Measurements from ENCODE around the gene TACSTD2. TPM values are rescaled to one million over a fixed set of nuclear protein-coding genes. Genes with fewer than 3 reads are reported as not detected.
"Not testable (repeated sequence)": the region's sequence is repeated elsewhere in the genome, so short reads cannot be mapped to it uniquely, and the experiment has no call there.

TACSTD2 gene
- 0.10 TPM for total RNA-seq (ENCODE audit: unreplicated experiment)
- long read RNA-seq, partial matches to known transcripts, result 0 of 2 reads
- long read RNA-seq, other reads (novel, unspliced or antisense), result 0 of 2 reads

GRCh38 chr1:58576727-58577653, at the start of gene TACSTD2:
TSS of gene TACSTD2 (minus strand) at chr1:58577252. CDS start at chr1:58577156, 96 bp downstream.
- H3K27me3 Mint-ChIP-seq (ENCODE audit: unreplicated experiment), result peaks cover 16% of the 10 kb centered on the region
- H3K4me3 Mint-ChIP-seq (ENCODE audit: unreplicated experiment), result peak within 1 kb of the TSS; percentile 27
- TF ChIP-seq CTCF (IDR thresholded peaks at IDR 0.05; ENCODE audit: unreplicated experiment), result no peak
- DNase-seq (ENCODE audit: low spot score), result peak; percentile 33
- no peaks in the 10 kb centered on the region for H3K36me3 Mint-ChIP-seq (ENCODE audit: low read depth, unreplicated experiment)
- H3K9me3 Mint-ChIP-seq (ENCODE audit: unreplicated experiment), result no peaks in the 10 kb centered on the region
- H3K4me1 Mint-ChIP-seq (ENCODE audit: unreplicated experiment), result peaks cover 8% of the 10 kb centered on the region
- no peak within 1 kb of the TSS for H3K27ac Mint-ChIP-seq (ENCODE audit: unreplicated experiment)

GRCh38 chr1:58626293-58626692, 49.2 kb upstream of the TACSTD2 start:
- Mint-ChIP-seq H3K9me3 (ENCODE audit: unreplicated experiment) (peaks cover 6% of the 10 kb centered on the region), H3K27ac (ENCODE audit: unreplicated experiment) (no peak overlapping the region)

GRCh38 chr1:58623259-58623658, 46.2 kb upstream of the TACSTD2 start:
- not testable (repeated sequence) for H3K27ac Mint-ChIP-seq (ENCODE audit: unreplicated experiment); H3K4me3 Mint-ChIP-seq (ENCODE audit: unreplicated experiment); H3K9me3 Mint-ChIP-seq (ENCODE audit: unreplicated experiment); DNase-seq (ENCODE audit: low spot score); H3K27me3 Mint-ChIP-seq (ENCODE audit: unreplicated experiment); H3K36me3 Mint-ChIP-seq (ENCODE audit: low read depth, unreplicated experiment)
- H3K4me1 Mint-ChIP-seq (ENCODE audit: unreplicated experiment), result peaks cover 29% of the 10 kb centered on the region

More at GRCh38 chr1:58626293-58626692, 49.2 kb upstream of the TACSTD2 start:
- Mint-ChIP-seq H3K4me3 (ENCODE audit: unreplicated experiment) (no peak overlapping the region), H3K36me3 (ENCODE audit: low read depth, unreplicated experiment) (peaks cover 5% of the 10 kb centered on the region), H3K27me3 (ENCODE audit: unreplicated experiment) (peaks cover 8% of the 10 kb centered on the region), H3K4me1 (ENCODE audit: unreplicated experiment) (peaks cover 8% of the 10 kb centered on the region)
- no peak for DNase-seq (ENCODE audit: low spot score)
- no peak for TF ChIP-seq CTCF (IDR thresholded peaks at IDR 0.05; ENCODE audit: unreplicated experiment)

- peaks cover 33% of the 10 kb centered on the region for H3K4me1 Mint-ChIP-seq (ENCODE audit: unreplicated experiment)
- H3K27ac Mint-ChIP-seq (ENCODE audit: unreplicated experiment), result no peak overlapping the region
- no peak for DNase-seq (ENCODE audit: low spot score)
- no peaks in the 10 kb centered on the region for H3K36me3 Mint-ChIP-seq (ENCODE audit: low read depth, unreplicated experiment)
- H3K9me3 Mint-ChIP-seq (ENCODE audit: unreplicated experiment), result no peaks in the 10 kb centered on the region
- H3K4me3 Mint-ChIP-seq (ENCODE audit: unreplicated experiment), result no peak overlapping the region
- peaks cover 8% of the 10 kb centered on the region for H3K27me3 Mint-ChIP-seq (ENCODE audit: unreplicated experiment)
- TF ChIP-seq CTCF (IDR thresholded peaks at IDR 0.05; ENCODE audit: unreplicated experiment), result no peak
Observed at GRCh38 chr1:58622571-58622970, 45.5 kb upstream of the TACSTD2 start.

GRCh38 chr1:58621391-58621790, 44.3 kb upstream of the TACSTD2 start:
- Mint-ChIP-seq H3K27ac (ENCODE audit: unreplicated experiment) (no peak overlapping the region), H3K4me3 (ENCODE audit: unreplicated experiment) (no peak overlapping the region), H3K27me3 (ENCODE audit: unreplicated experiment) (peaks cover 8% of the 10 kb centered on the region), H3K9me3 (ENCODE audit: unreplicated experiment) (no peaks in the 10 kb centered on the region), H3K4me1 (ENCODE audit: unreplicated experiment) (peaks cover 33% of the 10 kb centered on the region), H3K36me3 (ENCODE audit: low read depth, unreplicated experiment) (no peaks in the 10 kb centered on the region)
- DNase-seq (ENCODE audit: low spot score), result no peak
- TF ChIP-seq CTCF (IDR thresholded peaks at IDR 0.05; ENCODE audit: unreplicated experiment), result no peak

Data from endothelial cell (in vitro differentiated cells).